ENCODE results near the gene POC1B. TPM values are rescaled to one million over a fixed set of nuclear protein-coding genes. Genes with fewer than 3 reads are reported as not detected.

The POC1B gene
- total RNA-seq, 1 experiment from 2014 or later: 13.6 TPM

- Histone ChIP-seq H3K4me1 (replicated peaks; ENCODE audit: insufficient read depth) (peaks cover 29% of the 10 kb centered on the region), H3K9me2 (ENCODE audit: insufficient read depth) (no peaks in the 10 kb centered on the region), H3K27ac (peak overlapping the region; percentile 58; the same call in 1 of the 2 replicates), H3K36me3 (ENCODE audit: low read depth) (no peaks in the 10 kb centered on the region), H3K4me2 (peak overlapping the region; percentile 51; the same call in 1 of the 2 replicates), H3K4me3 (no peak overlapping the region), H3K79me2 (ENCODE audit: low read depth) (no peaks in the 10 kb centered on the region), H2AFZ (no peak overlapping the region), H3F3A (ENCODE audit: insufficient read depth, low read depth) (peaks cover 15% of the 10 kb centered on the region; the same call in 1 of the 2 replicates), H3K9me3 (ENCODE audit: insufficient read depth, low read depth) (no peaks in the 10 kb centered on the region), H3K27me3 (ENCODE audit: insufficient read depth, low read depth) (no peaks in the 10 kb centered on the region), H4K20me1 (ENCODE audit: insufficient read depth) (no peaks in the 10 kb centered on the region)
- ChIA-PET CTCF (interaction anchor here (0.6 kb wide), 1 partner anchor 47 kb away, joined by 6 read pairs; no protein-coding TSS in a partner anchor), POLR2A (ENCODE audit: unreplicated experiment) (no interaction called here)
- TSS peak; percentile 28 for BruUV-seq (replicated peaks)
- intact Hi-C loops (cut with micrococcal nuclease; ENCODE audit: unreplicated experiment): loop anchor here (5.0 kb wide), 1 partner anchor 64 kb away; the partner anchor contains the start of gene DUSP6
- no peak for DNase-seq
- TF ChIP-seq EZH2 (IDR thresholded peaks at IDR 0.05; ENCODE audit: low read depth): no peak
- TF ChIP-seq, protein P1, sequence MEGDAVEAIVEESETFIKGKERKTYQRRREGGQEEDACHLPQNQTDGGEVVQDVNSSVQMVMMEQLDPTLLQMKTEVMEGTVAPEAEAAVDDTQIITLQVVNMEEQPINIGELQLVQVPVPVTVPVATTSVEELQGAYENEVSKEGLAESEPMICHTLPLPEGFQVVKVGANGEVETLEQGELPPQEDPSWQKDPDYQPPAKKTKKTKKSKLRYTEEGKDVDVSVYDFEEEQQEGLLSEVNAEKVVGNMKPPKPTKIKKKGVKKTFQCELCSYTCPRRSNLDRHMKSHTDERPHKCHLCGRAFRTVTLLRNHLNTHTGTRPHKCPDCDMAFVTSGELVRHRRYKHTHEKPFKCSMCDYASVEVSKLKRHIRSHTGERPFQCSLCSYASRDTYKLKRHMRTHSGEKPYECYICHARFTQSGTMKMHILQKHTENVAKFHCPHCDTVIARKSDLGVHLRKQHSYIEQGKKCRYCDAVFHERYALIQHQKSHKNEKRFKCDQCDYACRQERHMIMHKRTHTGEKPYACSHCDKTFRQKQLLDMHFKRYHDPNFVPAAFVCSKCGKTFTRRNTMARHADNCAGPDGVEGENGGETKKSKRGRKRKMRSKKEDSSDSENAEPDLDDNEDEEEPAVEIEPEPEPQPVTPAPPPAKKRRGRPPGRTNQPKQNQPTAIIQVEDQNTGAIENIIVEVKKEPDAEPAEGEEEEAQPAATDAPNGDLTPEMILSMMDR (conservative IDR thresholded peaks at IDR 0.05): no peak
Observed at GRCh38 chr12:89416049-89416792, 109.6 kb downstream of the POC1B start.

DNA sequence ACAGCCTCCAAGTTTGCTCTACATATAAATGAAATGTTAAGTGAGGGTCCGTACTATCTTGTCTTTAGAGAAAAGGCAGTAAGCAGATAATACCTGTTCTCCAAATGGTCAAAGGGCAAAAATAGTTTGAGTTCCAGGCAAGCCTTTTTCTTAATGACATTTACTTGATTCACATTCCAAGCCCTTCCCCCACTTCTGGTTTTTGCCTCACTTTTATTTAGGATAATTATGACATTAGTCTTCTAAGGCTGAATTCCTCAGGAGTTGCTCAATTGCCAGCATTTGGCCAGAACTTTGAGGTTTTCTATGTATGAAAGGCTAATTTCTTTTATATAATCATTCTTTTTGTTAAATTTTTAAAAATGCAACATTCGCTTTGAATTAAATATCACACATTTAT lies 111.0 kb downstream of the POC1B start:
- no peak overlapping the region for H3K27ac ChIP-seq
- no peak overlapping the region for H3K4me3 ChIP-seq
- no peaks in the 10 kb centered on the region for H3K36me3 ChIP-seq (ENCODE audit: low read depth)
- H4K20me1 ChIP-seq (ENCODE audit: insufficient read depth): no peaks in the 10 kb centered on the region
- no peak overlapping the region for H3K4me2 ChIP-seq
- H3K9me3 ChIP-seq (ENCODE audit: insufficient read depth, low read depth): no peaks in the 10 kb centered on the region
- no peaks in the 10 kb centered on the region for H3K27me3 ChIP-seq (ENCODE audit: insufficient read depth, low read depth)
- H2AFZ ChIP-seq: no peak overlapping the region
- no peaks in the 10 kb centered on the region for H3K79me2 ChIP-seq (ENCODE audit: low read depth)
- DNase-seq: no peak
- ChIA-PET CTCF (no interaction called here), POLR2A (ENCODE audit: unreplicated experiment) (no interaction called here)
- H3K4me1 ChIP-seq (replicated peaks; ENCODE audit: insufficient read depth): peaks cover 29% of the 10 kb centered on the region
- H3K9me2 ChIP-seq (ENCODE audit: insufficient read depth): no peaks in the 10 kb centered on the region
- TF ChIP-seq, protein P1 (conservative IDR thresholded peaks at IDR 0.05): no peak
- no peak for TF ChIP-seq EZH2 (IDR thresholded peaks at IDR 0.05; ENCODE audit: low read depth)
- H3F3A ChIP-seq (ENCODE audit: insufficient read depth, low read depth): peaks cover 15% of the 10 kb centered on the region; the same call in 1 of the 2 replicates
- BruUV-seq (replicated peaks): no TSS peak
- intact Hi-C loops (cut with micrococcal nuclease; ENCODE audit: unreplicated experiment): loop anchor here (5.0 kb wide), 1 partner anchor 63 kb away; the partner anchor contains the start of gene DUSP6

GRCh38 chr12:89414322-89414721 lies 111.5 kb downstream of the POC1B start:
- TF ChIP-seq, protein P1 (conservative IDR thresholded peaks at IDR 0.05): no peak
- no peak for TF ChIP-seq EZH2 (IDR thresholded peaks at IDR 0.05; ENCODE audit: low read depth)
- peaks cover 29% of the 10 kb centered on the region for H3K4me1 ChIP-seq (replicated peaks; ENCODE audit: insufficient read depth)
- no TSS peak for BruUV-seq (replicated peaks)
- CTCF ChIA-PET: no interaction called here
- H4K20me1 ChIP-seq (ENCODE audit: insufficient read depth): no peaks in the 10 kb centered on the region
- no peak overlapping the region for H3K4me3 ChIP-seq
- no peaks in the 10 kb centered on the region for H3K36me3 ChIP-seq (ENCODE audit: low read depth)
- H3K4me2 ChIP-seq: no peak overlapping the region
- intact Hi-C loops (cut with micrococcal nuclease; ENCODE audit: unreplicated experiment): no loop called here
- H3K9me2 ChIP-seq (ENCODE audit: insufficient read depth): no peaks in the 10 kb centered on the region
- H3K9me3 ChIP-seq (ENCODE audit: insufficient read depth, low read depth): no peaks in the 10 kb centered on the region
- peaks cover 15% of the 10 kb centered on the region; the same call in 1 of the 2 replicates for H3F3A ChIP-seq (ENCODE audit: insufficient read depth, low read depth)
- no peaks in the 10 kb centered on the region for H3K27me3 ChIP-seq (ENCODE audit: insufficient read depth, low read depth)
- no peak overlapping the region for H2AFZ ChIP-seq
- no peak for DNase-seq
- no peak overlapping the region for H3K27ac ChIP-seq
- H3K79me2 ChIP-seq (ENCODE audit: low read depth): no peaks in the 10 kb centered on the region
- POLR2A ChIA-PET (ENCODE audit: unreplicated experiment): no interaction called here
